GM23338 (cell line): ENCODE measurements around the gene SVIL. TPM values are rescaled to one million over a fixed set of nuclear protein-coding genes. Genes with fewer than 3 reads are reported as not detected.

Experiments used
- ATAC-seq: fragments of 200-7000 bp; cut with Tn5 transposase; 3 replicates; pipeline ENCODE4 v1.9.1; 2020
- DNase-seq: peaks from one replicate; pipeline ENCODE4 v3.0.0-alpha.2; 2015; ENCODE audit warnings: low spot score
- H2AFZ ChIP-seq: fragments of 200-600 bp; sonication (generic); 2 replicates; pipeline ENCODE4 v1.8.0; 2016; ENCODE audit warnings: antibody characterized with exemption, mild to moderate bottlenecking, moderate library complexity
- H3F3A ChIP-seq: fragments of 200-600 bp; sonication (generic); replicated peaks from 2 replicates; pipeline ENCODE4 v1.8.0; 2017; ENCODE audit warnings: antibody characterized with exemption, mixed run types, low read depth
- H3K27ac ChIP-seq: fragments of 200-600 bp; sonication (generic); 2 replicates; pipeline ENCODE4 v1.6.1; 2016; ENCODE audit warnings: low read depth
- H3K27me3 ChIP-seq: fragments of 200-600 bp; sonication (generic); 2 replicates; pipeline ENCODE4 v1.8.0; 2016; ENCODE audit warnings: mild to moderate bottlenecking, mixed run types, moderate library complexity; ENCODE audit not compliant: insufficient read depth
- H3K36me3 ChIP-seq: fragments of 200-600 bp; sonication (generic); 2 replicates; pipeline ENCODE4 v1.8.0; 2016; ENCODE audit warnings: mild to moderate bottlenecking; ENCODE audit not compliant: insufficient read depth
- H3K4me1 ChIP-seq: fragments of 200-600 bp; sonication (generic); 2 replicates; pipeline ENCODE4 v1.8.0; 2016; ENCODE audit warnings: mild to moderate bottlenecking, moderate library complexity; ENCODE audit not compliant: insufficient read depth
- H3K4me2 ChIP-seq: fragments of 200-600 bp; sonication (generic); 2 replicates; pipeline ENCODE4 v1.7.1; 2017; ENCODE audit warnings: mixed run types
- H3K4me3 ChIP-seq: fragments of 200-600 bp; sonication (generic); 2 replicates; pipeline ENCODE4 v1.6.1; 2016; ENCODE audit warnings: mixed run types
- H3K79me2 ChIP-seq: fragments of 200-600 bp; sonication (generic); replicated peaks from 2 replicates; pipeline ENCODE4 v1.8.0; 2017; ENCODE audit warnings: mild to moderate bottlenecking; ENCODE audit not compliant: insufficient read depth
- H3K9me2 ChIP-seq: fragments of 200-600 bp; sonication (generic); 2 replicates; pipeline ENCODE4 v1.8.0; 2017; ENCODE audit not compliant: insufficient read depth
- H4K20me1 ChIP-seq: fragments of 200-600 bp; sonication (generic); replicated peaks from 2 replicates; pipeline ENCODE4 v1.8.0; 2017; ENCODE audit warnings: mild to moderate bottlenecking; ENCODE audit not compliant: insufficient read depth
- H3K27ac Mint-ChIP-seq: 2 replicates; pipeline ENCODE4 v1.8.0; 2020; ENCODE audit warnings: inconsistent platforms, mild to moderate bottlenecking, moderate library complexity, mixed read lengths
- H3K27me3 Mint-ChIP-seq: 3 replicates; pipeline ENCODE4 v1.8.0; 2022; ENCODE audit warnings: low read depth, mild to moderate bottlenecking, moderate library complexity, mixed read lengths, inconsistent platforms; ENCODE audit not compliant: insufficient read depth, poor library complexity
- H3K36me3 Mint-ChIP-seq: 3 replicates; pipeline ENCODE4 v1.8.0; 2021; ENCODE audit warnings: low read depth, mild to moderate bottlenecking, inconsistent platforms, moderate library complexity, mixed read lengths
- H3K4me1 Mint-ChIP-seq: 3 replicates; pipeline ENCODE4 v1.8.0; 2020; ENCODE audit warnings: mild to moderate bottlenecking, inconsistent platforms, mixed read lengths
- H3K4me3 Mint-ChIP-seq: 3 replicates; pipeline ENCODE4 v1.8.0; 2021; ENCODE audit warnings: moderate library complexity, mild to moderate bottlenecking, inconsistent platforms, mixed read lengths
- H3K9me3 Mint-ChIP-seq: 3 replicates; pipeline ENCODE4 v1.8.0; 2020; ENCODE audit warnings: moderate library complexity, mild to moderate bottlenecking, inconsistent platforms, mixed read lengths
- CREB1 ChIP-seq: fragments of 250-450 bp; sonication (Bioruptor Pico); IDR thresholded peaks from 2 replicates; pipeline ENCODE4 v1.5.0; 2020; ENCODE audit warnings: low read depth, mild to moderate bottlenecking, moderate library complexity
- CTCF ChIP-seq, 2 experiments: fragments of 200-600 bp in 1 of 2; sonication (generic) in 1 of 2; conservative IDR thresholded peaks; 2 replicates each; pipeline versions ENCODE4 v1.5.1 to v1.6.1; 2016 to 2017; ENCODE audit warnings: antibody characterized with exemption in 2 of 2, low read depth in 2 of 2, mild to moderate bottlenecking in 2 of 2, moderate library complexity in 1 of 2
- ETS1 ChIP-seq: IDR thresholded peaks from 2 replicates; pipeline ENCODE4 v1.6.1; 2016; ENCODE audit warnings: antibody characterized with exemption
- EZH2 ChIP-seq: fragments of 200-600 bp; sonication (generic); IDR thresholded peaks from one replicate; pipeline ENCODE4 v1.8.0; 2017; ENCODE audit warnings: antibody characterized with exemption, mild to moderate bottlenecking, low read depth; ENCODE audit not compliant: unreplicated experiment
- EZH2phosphoT487 ChIP-seq: fragments of 200-600 bp; sonication (generic); IDR thresholded peaks from one replicate; pipeline ENCODE4 v1.8.1; 2018; ENCODE audit warnings: antibody characterized with exemption; ENCODE audit not compliant: unreplicated experiment
- JUNB ChIP-seq: IDR thresholded peaks from one replicate; pipeline ENCODE4 v1.6.1; 2016; ENCODE audit warnings: antibody characterized with exemption; ENCODE audit not compliant: unreplicated experiment
- NANOG ChIP-seq: IDR thresholded peaks from 2 replicates; pipeline ENCODE4 v1.6.1; 2016; ENCODE audit warnings: antibody characterized with exemption, borderline replicate concordance
- POLR2AphosphoS5 ChIP-seq: IDR thresholded peaks from 2 replicates; pipeline ENCODE4 v1.6.1; 2016; ENCODE audit warnings: antibody characterized with exemption, low read depth
- STAT1 ChIP-seq: IDR thresholded peaks from one replicate; pipeline ENCODE4 v1.6.1; 2016; ENCODE audit warnings: antibody characterized with exemption; ENCODE audit not compliant: unreplicated experiment
- ZNF114 ChIP-seq: fragments of 250-450 bp; sonication (Bioruptor Pico); IDR thresholded peaks from 2 replicates; pipeline ENCODE4 v1.5.0; 2020; ENCODE audit warnings: mild to moderate bottlenecking, moderate library complexity
- ZNF331 ChIP-seq: fragments of 250-450 bp; sonication (Bioruptor Pico); IDR thresholded peaks from 2 replicates; pipeline ENCODE4 v1.5.0; 2020; ENCODE audit warnings: low read depth, mild to moderate bottlenecking, moderate library complexity
- polyA plus RNA-seq: library from polyadenylated mRNA; unstranded; fragments of >200 nt; fragmentation: Nextera tagmentation; extraction: Ambion mirVana; gene quantifications from 2 replicates; pipeline ENCODE4 v1.2.1, GENCODE V29; 2016
- total RNA-seq: library from RNA; depleted of rRNA; stranded (reverse); fragments of >200 nt; shearing (Covaris generic); gene quantifications from 2 replicates; pipeline ENCODE4 v1.2.3, GENCODE V29; 2014
- TF ChIP-seq, protein P1 (sequence below): IDR thresholded peaks from one replicate; pipeline ENCODE4 v1.6.1; 2018; ENCODE audit warnings: antibody characterized with exemption; ENCODE audit not compliant: unreplicated experiment
- TF ChIP-seq, protein P2 (sequence below): fragments of 250-450 bp; sonication (Bioruptor Pico); IDR thresholded peaks from 2 replicates; pipeline ENCODE4 v1.5.0; 2020; ENCODE audit warnings: mild to moderate bottlenecking, moderate library complexity

Gene SVIL
- total and polyA plus RNA-seq, 2 experiments from 2014 or later = 8.8 to 34.9 TPM

DNA sequence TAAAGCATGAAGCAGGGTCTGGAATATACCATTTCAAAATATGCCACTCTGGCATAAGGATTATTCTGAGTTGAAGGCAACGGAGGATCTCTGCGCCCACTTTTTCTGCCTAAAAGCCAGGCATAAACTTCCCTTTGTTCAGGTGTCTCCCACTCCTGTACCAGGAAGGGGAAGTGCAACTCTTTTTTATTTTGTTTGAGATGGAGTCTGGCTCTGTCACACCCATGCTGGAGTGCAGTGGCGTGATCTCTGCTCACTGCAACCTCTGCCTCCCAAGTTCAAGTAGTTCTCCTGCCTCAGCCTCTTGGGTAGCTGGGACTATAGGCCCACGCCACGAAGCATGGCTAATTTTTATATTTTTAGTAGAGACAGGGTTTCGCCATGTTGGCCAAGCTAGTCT is 18.2 kb downstream of the SVIL start:
- TF ChIP-seq ETS1 (no peak), NANOG (no peak), ZNF331 (CRISPR knock-in tag) (no peak), EZH2 (no peak), STAT1 (no peak), CREB1 (CRISPR knock-in tag) (no peak), CTCF (conservative IDR thresholded peaks at IDR 0.05; ENCODE audit: low read depth in 2 of 2) (no peak), ZNF114 (no peak), EZH2phosphoT487 (no peak), JUNB (no peak), POLR2AphosphoS5 (no peak)
- TF ChIP-seq, protein P1, sequence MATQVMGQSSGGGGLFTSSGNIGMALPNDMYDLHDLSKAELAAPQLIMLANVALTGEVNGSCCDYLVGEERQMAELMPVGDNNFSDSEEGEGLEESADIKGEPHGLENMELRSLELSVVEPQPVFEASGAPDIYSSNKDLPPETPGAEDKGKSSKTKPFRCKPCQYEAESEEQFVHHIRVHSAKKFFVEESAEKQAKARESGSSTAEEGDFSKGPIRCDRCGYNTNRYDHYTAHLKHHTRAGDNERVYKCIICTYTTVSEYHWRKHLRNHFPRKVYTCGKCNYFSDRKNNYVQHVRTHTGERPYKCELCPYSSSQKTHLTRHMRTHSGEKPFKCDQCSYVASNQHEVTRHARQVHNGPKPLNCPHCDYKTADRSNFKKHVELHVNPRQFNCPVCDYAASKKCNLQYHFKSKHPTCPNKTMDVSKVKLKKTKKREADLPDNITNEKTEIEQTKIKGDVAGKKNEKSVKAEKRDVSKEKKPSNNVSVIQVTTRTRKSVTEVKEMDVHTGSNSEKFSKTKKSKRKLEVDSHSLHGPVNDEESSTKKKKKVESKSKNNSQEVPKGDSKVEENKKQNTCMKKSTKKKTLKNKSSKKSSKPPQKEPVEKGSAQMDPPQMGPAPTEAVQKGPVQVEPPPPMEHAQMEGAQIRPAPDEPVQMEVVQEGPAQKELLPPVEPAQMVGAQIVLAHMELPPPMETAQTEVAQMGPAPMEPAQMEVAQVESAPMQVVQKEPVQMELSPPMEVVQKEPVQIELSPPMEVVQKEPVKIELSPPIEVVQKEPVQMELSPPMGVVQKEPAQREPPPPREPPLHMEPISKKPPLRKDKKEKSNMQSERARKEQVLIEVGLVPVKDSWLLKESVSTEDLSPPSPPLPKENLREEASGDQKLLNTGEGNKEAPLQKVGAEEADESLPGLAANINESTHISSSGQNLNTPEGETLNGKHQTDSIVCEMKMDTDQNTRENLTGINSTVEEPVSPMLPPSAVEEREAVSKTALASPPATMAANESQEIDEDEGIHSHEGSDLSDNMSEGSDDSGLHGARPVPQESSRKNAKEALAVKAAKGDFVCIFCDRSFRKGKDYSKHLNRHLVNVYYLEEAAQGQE = no peak
- TF ChIP-seq, protein P2, sequence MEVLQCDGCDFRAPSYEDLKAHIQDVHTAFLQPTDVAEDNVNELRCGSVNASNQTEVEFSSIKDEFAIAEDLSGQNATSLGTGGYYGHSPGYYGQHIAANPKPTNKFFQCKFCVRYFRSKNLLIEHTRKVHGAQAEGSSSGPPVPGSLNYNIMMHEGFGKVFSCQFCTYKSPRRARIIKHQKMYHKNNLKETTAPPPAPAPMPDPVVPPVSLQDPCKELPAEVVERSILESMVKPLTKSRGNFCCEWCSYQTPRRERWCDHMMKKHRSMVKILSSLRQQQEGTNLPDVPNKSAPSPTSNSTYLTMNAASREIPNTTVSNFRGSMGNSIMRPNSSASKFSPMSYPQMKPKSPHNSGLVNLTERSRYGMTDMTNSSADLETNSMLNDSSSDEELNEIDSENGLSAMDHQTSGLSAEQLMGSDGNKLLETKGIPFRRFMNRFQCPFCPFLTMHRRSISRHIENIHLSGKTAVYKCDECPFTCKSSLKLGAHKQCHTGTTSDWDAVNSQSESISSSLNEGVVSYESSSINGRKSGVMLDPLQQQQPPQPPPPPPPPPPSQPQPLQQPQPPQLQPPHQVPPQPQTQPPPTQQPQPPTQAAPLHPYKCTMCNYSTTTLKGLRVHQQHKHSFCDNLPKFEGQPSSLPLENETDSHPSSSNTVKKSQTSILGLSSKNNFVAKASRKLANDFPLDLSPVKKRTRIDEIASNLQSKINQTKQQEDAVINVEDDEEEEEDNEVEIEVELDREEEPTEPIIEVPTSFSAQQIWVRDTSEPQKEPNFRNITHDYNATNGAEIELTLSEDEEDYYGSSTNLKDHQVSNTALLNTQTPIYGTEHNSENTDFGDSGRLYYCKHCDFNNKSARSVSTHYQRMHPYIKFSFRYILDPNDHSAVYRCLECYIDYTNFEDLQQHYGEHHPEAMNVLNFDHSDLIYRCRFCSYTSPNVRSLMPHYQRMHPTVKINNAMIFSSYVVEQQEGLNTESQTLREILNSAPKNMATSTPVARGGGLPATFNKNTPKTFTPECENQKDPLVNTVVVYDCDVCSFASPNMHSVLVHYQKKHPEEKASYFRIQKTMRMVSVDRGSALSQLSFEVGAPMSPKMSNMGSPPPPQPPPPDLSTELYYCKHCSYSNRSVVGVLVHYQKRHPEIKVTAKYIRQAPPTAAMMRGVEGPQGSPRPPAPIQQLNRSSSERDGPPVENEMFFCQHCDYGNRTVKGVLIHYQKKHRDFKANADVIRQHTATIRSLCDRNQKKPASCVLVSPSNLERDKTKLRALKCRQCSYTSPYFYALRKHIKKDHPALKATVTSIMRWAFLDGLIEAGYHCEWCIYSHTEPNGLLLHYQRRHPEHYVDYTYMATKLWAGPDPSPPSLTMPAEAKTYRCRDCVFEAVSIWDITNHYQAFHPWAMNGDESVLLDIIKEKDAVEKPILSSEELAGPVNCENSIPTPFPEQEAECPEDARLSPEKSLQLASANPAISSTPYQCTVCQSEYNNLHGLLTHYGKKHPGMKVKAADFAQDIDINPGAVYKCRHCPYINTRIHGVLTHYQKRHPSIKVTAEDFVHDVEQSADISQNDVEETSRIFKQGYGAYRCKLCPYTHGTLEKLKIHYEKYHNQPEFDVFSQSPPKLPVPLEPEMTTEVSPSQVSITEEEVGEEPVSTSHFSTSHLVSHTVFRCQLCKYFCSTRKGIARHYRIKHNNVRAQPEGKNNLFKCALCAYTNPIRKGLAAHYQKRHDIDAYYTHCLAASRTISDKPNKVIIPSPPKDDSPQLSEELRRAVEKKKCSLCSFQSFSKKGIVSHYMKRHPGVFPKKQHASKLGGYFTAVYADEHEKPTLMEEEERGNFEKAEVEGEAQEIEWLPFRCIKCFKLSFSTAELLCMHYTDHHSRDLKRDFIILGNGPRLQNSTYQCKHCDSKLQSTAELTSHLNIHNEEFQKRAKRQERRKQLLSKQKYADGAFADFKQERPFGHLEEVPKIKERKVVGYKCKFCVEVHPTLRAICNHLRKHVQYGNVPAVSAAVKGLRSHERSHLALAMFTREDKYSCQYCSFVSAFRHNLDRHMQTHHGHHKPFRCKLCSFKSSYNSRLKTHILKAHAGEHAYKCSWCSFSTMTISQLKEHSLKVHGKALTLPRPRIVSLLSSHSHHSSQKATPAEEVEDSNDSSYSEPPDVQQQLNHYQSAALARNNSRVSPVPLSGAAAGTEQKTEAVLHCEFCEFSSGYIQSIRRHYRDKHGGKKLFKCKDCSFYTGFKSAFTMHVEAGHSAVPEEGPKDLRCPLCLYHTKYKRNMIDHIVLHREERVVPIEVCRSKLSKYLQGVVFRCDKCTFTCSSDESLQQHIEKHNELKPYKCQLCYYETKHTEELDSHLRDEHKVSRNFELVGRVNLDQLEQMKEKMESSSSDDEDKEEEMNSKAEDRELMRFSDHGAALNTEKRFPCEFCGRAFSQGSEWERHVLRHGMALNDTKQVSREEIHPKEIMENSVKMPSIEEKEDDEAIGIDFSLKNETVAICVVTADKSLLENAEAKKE (CRISPR knock-in tag) = no peak
- H3K79me2 ChIP-seq = no peaks in the 10 kb centered on the region; the same call in 1 of the 2 replicates
- H3K27ac Mint-ChIP-seq = no peak overlapping the region
- no peaks in the 10 kb centered on the region for H3K27me3 ChIP-seq
- H3K27me3 Mint-ChIP-seq = peaks cover 6% of the 10 kb centered on the region
- H3K9me3 Mint-ChIP-seq = peaks cover 4% of the 10 kb centered on the region; the same call in 1 of the 3 replicates
- DNase-seq (no peak), ATAC-seq (no peak)
- H3K27ac ChIP-seq = no peak overlapping the region
- H3K4me1 ChIP-seq = peaks cover 10% of the 10 kb centered on the region
- H2AFZ ChIP-seq = no peak overlapping the region
- H3K36me3 ChIP-seq = no peaks in the 10 kb centered on the region
- peaks cover 23% of the 10 kb centered on the region for H3K4me1 Mint-ChIP-seq
- H3K4me2 ChIP-seq = no peak overlapping the region
- H3K36me3 Mint-ChIP-seq = peaks cover 5% of the 10 kb centered on the region; the same call in 2 of the 3 replicates
- no peak overlapping the region for H3K4me3 Mint-ChIP-seq
- H3K4me3 ChIP-seq = no peak overlapping the region
- no peaks in the 10 kb centered on the region for H3F3A ChIP-seq
- no peaks in the 10 kb centered on the region for H3K9me2 ChIP-seq
- H4K20me1 ChIP-seq = no peaks in the 10 kb centered on the region
